PFSK-1 (cell line): Measurements from ENCODE around the gene ZCCHC24.

Experiments
- FOXP2 ChIP-seq: optimal IDR thresholded peaks from 2 replicates; pipeline ENCODE3; 2011; ENCODE audit warnings: borderline replicate concordance, control low read depth, inconsistent platforms; ENCODE audit not compliant: insufficient read depth; ENCODE audit errors: extremely low read length, extremely low read depth
- POLR2AphosphoS5 ChIP-seq: IDR thresholded peaks from 2 replicates; pipeline ENCODE4 v1.6.1; 2012; ENCODE audit warnings: low read depth, mild to moderate bottlenecking, control low read depth, low read length, moderate library complexity
- SIN3A ChIP-seq: IDR thresholded peaks from 2 replicates; pipeline ENCODE4 v1.6.1; 2012; ENCODE audit warnings: mild to moderate bottlenecking, low read length, moderate library complexity, borderline replicate concordance; ENCODE audit not compliant: insufficient read depth
- TAF1 ChIP-seq: IDR thresholded peaks from 2 replicates; pipeline ENCODE4 v1.6.1; 2012; ENCODE audit warnings: low read length, control low read depth, borderline replicate concordance; ENCODE audit not compliant: insufficient read depth
- TF ChIP-seq, protein P1 (sequence below), 2 experiments: IDR thresholded peaks; 2 replicates each; pipeline versions ENCODE4 v1.6.1 to v1.8.0; 2011 to 2012; ENCODE audit warnings: low read depth in 2 of 2, low read length in 2 of 2, control low read depth in 1 of 2, inconsistent platforms in 1 of 2, mild to moderate bottlenecking in 1 of 2, moderate library complexity in 1 of 2; ENCODE audit not compliant: insufficient read depth in 1 of 2

The ZCCHC24 gene

DNA sequence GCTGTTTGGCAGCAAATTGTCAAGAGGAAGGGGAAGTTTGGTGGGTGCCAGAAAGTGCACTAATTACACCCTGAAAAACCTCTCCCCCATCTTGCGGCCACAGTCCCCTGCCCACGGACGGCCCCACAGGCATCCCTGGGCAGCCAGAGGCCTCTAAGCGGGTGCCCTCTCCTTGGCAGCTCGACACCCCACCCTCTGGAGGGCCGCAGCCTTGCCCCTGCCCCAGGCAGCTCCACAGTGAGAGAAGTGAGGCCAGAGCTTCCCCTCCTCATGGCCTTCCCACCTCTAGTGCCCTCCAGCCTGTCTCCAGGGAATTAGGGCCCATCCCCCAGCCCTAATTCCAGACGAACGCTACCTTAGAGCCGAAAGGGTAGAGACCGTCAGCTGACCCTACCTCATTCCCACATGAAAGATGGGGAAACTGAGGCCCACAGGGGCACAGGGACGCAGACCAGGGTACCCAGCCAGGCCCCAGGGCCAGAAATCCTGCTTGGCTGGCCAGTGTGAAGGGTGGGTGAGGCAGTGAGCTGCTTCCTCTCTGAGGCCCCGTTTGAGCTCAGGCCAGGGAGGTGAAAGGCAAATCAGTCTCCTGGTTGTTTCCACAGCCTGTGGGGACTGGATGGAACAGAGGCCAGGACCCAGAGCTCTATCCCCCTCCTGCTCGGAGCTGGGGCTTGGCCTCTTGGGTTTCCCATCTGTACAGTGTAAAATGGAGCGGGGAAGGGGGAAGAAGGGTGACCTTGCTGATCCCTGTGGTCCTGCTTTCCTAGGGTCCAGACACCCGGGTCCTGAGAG, 10.0 kb downstream of the ZCCHC24 start:
- no peak for TF ChIP-seq SIN3A
- TF ChIP-seq, protein P1, sequence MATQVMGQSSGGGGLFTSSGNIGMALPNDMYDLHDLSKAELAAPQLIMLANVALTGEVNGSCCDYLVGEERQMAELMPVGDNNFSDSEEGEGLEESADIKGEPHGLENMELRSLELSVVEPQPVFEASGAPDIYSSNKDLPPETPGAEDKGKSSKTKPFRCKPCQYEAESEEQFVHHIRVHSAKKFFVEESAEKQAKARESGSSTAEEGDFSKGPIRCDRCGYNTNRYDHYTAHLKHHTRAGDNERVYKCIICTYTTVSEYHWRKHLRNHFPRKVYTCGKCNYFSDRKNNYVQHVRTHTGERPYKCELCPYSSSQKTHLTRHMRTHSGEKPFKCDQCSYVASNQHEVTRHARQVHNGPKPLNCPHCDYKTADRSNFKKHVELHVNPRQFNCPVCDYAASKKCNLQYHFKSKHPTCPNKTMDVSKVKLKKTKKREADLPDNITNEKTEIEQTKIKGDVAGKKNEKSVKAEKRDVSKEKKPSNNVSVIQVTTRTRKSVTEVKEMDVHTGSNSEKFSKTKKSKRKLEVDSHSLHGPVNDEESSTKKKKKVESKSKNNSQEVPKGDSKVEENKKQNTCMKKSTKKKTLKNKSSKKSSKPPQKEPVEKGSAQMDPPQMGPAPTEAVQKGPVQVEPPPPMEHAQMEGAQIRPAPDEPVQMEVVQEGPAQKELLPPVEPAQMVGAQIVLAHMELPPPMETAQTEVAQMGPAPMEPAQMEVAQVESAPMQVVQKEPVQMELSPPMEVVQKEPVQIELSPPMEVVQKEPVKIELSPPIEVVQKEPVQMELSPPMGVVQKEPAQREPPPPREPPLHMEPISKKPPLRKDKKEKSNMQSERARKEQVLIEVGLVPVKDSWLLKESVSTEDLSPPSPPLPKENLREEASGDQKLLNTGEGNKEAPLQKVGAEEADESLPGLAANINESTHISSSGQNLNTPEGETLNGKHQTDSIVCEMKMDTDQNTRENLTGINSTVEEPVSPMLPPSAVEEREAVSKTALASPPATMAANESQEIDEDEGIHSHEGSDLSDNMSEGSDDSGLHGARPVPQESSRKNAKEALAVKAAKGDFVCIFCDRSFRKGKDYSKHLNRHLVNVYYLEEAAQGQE (IDR thresholded peaks at IDR 0.05; ENCODE audit: insufficient read depth in 1 of 2, low read depth in 2 of 2, low read length in 2 of 2) = no peak
- no peak for TF ChIP-seq POLR2AphosphoS5
- no peak for TF ChIP-seq FOXP2
- no peak for TF ChIP-seq TAF1

DNA sequence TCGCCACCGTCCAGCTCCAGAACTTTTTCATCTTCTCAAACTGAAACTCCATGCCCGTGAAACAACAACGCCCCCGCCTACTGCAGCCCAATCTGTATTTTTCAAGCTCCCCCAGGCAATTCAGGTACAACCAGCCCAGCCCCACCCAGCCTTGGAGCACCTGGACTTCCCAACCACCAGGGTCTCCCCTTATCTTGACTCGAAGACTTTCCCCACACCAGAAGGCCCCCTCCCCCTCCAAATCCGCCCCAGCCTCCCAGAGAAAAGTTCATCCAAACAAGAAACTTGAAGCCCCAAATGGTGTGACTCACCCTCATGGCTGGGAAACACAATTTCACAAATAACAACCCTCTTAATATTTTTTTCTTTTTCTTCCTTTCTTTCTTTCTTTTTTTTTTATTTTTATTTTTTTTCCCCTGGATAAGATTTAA, 10.6 kb downstream of the ZCCHC24 start:
- TF ChIP-seq TAF1 = no peak
- no peak for TF ChIP-seq POLR2AphosphoS5
- TF ChIP-seq FOXP2 = no peak
- no peak for TF ChIP-seq SIN3A
- TF ChIP-seq, protein P1 (IDR thresholded peaks at IDR 0.05; ENCODE audit: insufficient read depth in 1 of 2, low read depth in 2 of 2, low read length in 2 of 2) = no peak

DNA sequence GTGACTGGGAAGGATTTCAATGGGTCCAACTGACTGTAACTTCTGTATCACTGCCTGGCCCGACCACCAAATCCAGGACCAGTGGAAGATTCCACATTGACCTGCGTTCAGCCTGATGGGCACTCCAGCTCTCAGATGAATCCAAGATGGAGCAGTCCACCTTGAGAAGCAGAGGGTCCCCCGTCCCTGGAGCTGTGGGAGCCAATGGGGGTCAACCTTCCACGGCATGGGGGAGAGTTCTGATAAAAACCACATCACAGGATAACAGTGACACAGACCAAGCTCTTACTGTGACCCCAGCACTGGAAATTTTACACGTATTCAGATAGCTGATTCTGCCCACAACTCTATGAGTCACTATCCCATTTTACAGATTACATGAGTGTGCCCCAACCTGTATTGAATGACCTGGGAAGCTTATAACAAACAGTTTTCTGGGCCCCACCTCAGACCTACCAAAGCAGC, 11.2 kb downstream of the ZCCHC24 start:
- TF ChIP-seq, protein P1 (IDR thresholded peaks at IDR 0.05; ENCODE audit: insufficient read depth in 1 of 2, low read depth in 2 of 2, low read length in 2 of 2) = no peak
- TF ChIP-seq TAF1 = no peak
- no peak for TF ChIP-seq SIN3A
- no peak for TF ChIP-seq FOXP2
- TF ChIP-seq POLR2AphosphoS5 = no peak

DNA sequence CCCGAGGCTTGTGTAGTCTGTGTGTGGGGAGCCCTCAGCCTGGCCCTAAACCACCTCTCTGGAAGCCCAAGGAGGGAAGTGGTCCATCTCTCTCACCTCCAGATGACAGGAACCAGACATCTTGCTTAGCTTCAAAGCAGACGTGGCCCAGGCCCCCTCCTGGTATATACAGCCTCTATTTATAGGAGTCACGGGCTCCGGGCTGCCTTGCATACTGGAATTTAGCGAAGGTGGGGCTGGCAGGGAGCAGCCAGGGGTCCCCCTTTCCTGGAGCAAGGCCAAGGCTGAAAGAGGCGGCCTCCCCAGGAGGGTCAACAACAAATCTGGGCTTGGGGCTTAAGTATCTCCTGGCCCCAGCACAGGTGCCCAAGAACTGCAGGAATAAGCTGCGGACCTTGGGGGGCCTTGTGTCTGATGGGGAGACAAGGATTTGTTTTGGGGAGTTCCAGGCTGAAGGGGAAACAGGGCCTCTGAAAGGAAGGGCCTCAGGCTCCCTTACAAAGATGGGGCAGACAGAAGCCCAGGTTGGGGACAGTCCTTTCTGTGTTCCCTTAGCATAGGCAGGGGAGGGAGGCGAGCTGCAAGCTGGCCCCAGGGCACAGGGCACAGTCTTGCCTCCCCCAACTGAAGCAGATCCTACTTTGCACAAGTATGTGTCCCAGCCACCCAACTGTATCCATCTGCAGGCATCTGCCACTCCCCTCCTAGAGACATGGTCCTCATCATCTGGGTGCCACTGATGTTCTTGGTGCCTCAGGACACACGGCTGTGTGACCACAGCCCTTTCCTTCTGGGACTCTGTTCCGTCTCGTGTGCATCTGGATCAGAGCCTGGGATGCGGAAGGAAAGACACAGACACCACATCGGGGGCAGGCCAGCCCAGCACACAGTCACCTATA, 11.9 kb downstream of the ZCCHC24 start:
- no peak for TF ChIP-seq POLR2AphosphoS5
- TF ChIP-seq TAF1 = no peak
- TF ChIP-seq SIN3A = no peak
- TF ChIP-seq, protein P1 (IDR thresholded peaks at IDR 0.05; ENCODE audit: insufficient read depth in 1 of 2, low read depth in 2 of 2, low read length in 2 of 2) = no peak
